H1 (cell line): ENCODE results near the gene MSL3B.

Source experiments
- ATF2 ChIP-seq: IDR thresholded peaks from 2 replicates; pipeline ENCODE4 v1.6.1; 2012; ENCODE audit warnings: low read length, inconsistent platforms
- CEBPB ChIP-seq: IDR thresholded peaks from 2 replicates; pipeline ENCODE4 v1.6.1; 2012; ENCODE audit warnings: low read depth, low read length
- CTCF ChIP-seq, 3 experiments: IDR thresholded peaks; 1 replicate in 2 of 3; 2 replicates in 1 of 3; pipeline versions ENCODE4 v1.5.1 to v1.6.1; 2011; ENCODE audit warnings: low read length in 3 of 3, mild to moderate bottlenecking in 3 of 3, inconsistent platforms in 2 of 3, low read depth in 1 of 3, moderate library complexity in 1 of 3; ENCODE audit not compliant: insufficient read depth in 1 of 3; ENCODE audit errors: control extremely low read depth in 1 of 3
- EGR1 ChIP-seq: IDR thresholded peaks from 2 replicates; pipeline ENCODE4 v1.6.1; 2011; ENCODE audit warnings: low read depth, low read length, borderline replicate concordance
- EP300 ChIP-seq, 2 experiments: IDR thresholded peaks; 1 replicate in 1 of 2; 2 replicates in 1 of 2; pipeline ENCODE4 v1.6.1; 2011 to 2012; ENCODE audit warnings: low read depth in 2 of 2, low read length in 2 of 2, mild to moderate bottlenecking in 2 of 2, borderline replicate concordance in 1 of 2, inconsistent platforms in 1 of 2, moderate library complexity in 1 of 2
- EZH2 ChIP-seq: fragments of 200-600 bp; sonication (generic); IDR thresholded peaks from 2 replicates; pipeline ENCODE4 v1.7.1; 2012; ENCODE audit warnings: low read depth, mild to moderate bottlenecking, moderate library complexity, low read length, inconsistent platforms; ENCODE audit not compliant: severe bottlenecking
- MAFK ChIP-seq: IDR thresholded peaks from 2 replicates; pipeline ENCODE4 v1.6.1; 2012; ENCODE audit warnings: low read depth, mild to moderate bottlenecking, improper control_type of control experiment, low read length
- POLR2A ChIP-seq, 2 experiments: IDR thresholded peaks; 1 replicate in 1 of 2; 2 replicates in 1 of 2; pipeline ENCODE4 v1.6.1; 2011; ENCODE audit warnings: low read depth in 2 of 2, low read length in 2 of 2, mild to moderate bottlenecking in 2 of 2; ENCODE audit errors: control extremely low read depth in 1 of 2
- RAD21 ChIP-seq, 2 experiments: IDR thresholded peaks in 1 of 2; conservative IDR thresholded peaks in 1 of 2; 2 replicates each; pipeline ENCODE4 v1.6.1; 2011; ENCODE audit warnings: low read depth in 2 of 2, low read length in 2 of 2, improper control_type of control experiment in 1 of 2, inconsistent platforms in 1 of 2, mild to moderate bottlenecking in 1 of 2, moderate library complexity in 1 of 2
- SIRT6 ChIP-seq: IDR thresholded peaks from one replicate; pipeline ENCODE4 v1.7.1; 2012; ENCODE audit warnings: low read length, inconsistent platforms
- SP2 ChIP-seq: IDR thresholded peaks from 2 replicates; pipeline ENCODE4 v1.6.1; 2012; ENCODE audit warnings: mild to moderate bottlenecking, low read length, inconsistent platforms
- YY1 ChIP-seq: IDR thresholded peaks from 2 replicates; pipeline ENCODE4 v1.6.1; 2011; ENCODE audit warnings: low read depth, mild to moderate bottlenecking, low read length
- TF ChIP-seq, protein P1 (sequence below): IDR thresholded peaks from 2 replicates; pipeline ENCODE4 v1.6.1; 2012; ENCODE audit warnings: inconsistent platforms

GRCh38 chr2:233838251-233838650, 29.9 kb downstream of the MSL3B start:
- TF ChIP-seq CTCF (IDR thresholded peaks at IDR 0.05; ENCODE audit: control extremely low read depth in 1 of 3, insufficient read depth in 1 of 3, low read depth in 1 of 3, low read length in 3 of 3) (no peak), EZH2 (no peak), EGR1 (no peak), POLR2A (IDR thresholded peaks at IDR 0.05; ENCODE audit: control extremely low read depth in 1 of 2, low read depth in 2 of 2, low read length in 2 of 2) (no peak), SP2 (no peak), SIRT6 (no peak), RAD21 (IDR thresholded peaks at IDR 0.05 in 1 of 2, conservative IDR thresholded peaks at IDR 0.05 in 1 of 2; ENCODE audit: low read depth in 2 of 2, low read length in 2 of 2) (no peak), YY1 (no peak), CEBPB (no peak), ATF2 (no peak), EP300 (IDR thresholded peaks at IDR 0.05; ENCODE audit: borderline replicate concordance in 1 of 2, low read depth in 2 of 2, low read length in 2 of 2) (no peak), MAFK (no peak)
- TF ChIP-seq, protein P1, sequence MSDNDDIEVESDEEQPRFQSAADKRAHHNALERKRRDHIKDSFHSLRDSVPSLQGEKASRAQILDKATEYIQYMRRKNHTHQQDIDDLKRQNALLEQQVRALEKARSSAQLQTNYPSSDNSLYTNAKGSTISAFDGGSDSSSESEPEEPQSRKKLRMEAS: no peak
